ENCODE results near the gene CYTH2.
"Not testable (repeated sequence)": the region's sequence is repeated elsewhere in the genome, so short reads cannot be mapped to it uniquely, and the experiment has no call there.

Gene CYTH2

DNA sequence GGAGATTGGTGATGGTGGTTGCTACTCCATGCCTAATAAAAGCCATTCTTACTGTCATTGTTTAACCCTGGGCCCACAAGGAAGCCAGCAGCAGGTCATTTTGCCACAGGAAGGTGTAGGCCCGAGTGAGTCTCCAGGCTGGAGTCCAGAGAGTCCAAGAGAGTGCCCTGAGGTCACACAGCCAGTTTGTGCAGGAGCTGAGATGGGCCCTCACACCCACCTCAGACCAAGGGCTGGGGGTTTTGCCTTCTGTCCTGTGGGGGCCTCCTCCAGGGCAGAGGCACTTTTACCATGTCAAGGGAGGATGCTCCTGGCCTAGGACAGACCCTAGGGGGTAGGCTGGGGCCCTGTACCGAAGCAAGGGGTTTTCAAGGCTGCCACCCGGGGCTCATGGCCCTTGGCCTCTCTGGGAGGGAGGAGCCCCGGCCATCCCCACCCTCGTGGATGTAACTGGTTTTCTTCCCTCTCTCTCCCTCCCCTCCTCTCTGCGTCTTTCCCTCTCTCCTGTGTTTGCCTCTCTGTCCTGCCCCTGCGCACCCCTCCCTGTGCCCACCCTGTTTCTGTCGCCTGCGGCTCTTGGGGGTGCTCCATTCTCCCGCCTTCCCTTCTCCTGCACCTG lies 8.0 kb downstream of the CYTH2 start:
- no peak for DNase-seq (ENCODE audit: low spot score)

GRCh38 chr19:48477698-48478338 lies 8.6 kb downstream of the CYTH2 start:
- DNase-seq (ENCODE audit: low spot score), result no peak

DNA sequence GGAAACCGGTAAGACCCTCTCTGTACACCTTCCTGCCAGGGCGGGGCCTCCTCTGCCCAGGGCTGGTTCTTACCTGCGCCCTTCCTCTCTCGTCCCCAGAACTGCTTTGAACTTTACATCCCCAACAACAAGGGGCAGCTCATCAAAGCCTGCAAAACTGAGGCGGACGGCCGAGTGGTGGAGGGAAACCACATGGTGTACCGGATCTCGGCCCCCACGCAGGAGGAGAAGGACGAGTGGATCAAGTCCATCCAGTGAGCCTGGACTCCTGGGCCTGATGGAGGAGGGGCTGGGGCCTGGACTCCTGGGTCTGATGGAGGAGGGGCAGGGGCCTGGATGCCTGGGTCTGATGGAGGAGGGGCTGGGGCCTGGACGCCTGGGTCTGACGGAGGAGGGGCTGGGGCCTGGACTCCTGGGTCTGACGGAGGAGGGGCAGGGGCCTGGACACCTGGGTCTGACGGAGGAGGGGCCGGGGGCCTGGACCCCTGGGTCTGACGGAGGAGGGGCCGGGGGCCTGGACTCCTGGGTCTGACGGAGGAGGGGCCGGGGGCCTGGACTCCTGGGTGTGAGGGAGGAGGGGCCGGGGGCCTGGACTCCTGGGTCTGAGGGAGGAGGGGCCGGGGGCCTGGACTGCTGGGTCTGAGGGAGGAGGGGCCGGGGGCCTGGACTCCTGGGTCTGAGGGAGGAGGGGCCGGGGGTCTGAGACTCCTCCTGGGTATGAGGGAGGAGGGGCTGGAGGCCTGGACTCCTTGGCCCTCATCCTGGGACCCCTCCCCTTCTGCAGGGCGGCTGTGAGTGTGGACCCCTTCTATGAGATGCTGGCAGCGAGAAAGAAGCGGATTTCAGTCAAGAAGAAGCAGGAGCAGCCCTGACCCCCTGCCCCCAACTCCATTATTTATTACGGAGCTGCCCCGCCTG lies 9.4 kb downstream of the CYTH2 start:
- DNase-seq (ENCODE audit: low spot score), result no peak

DNA sequence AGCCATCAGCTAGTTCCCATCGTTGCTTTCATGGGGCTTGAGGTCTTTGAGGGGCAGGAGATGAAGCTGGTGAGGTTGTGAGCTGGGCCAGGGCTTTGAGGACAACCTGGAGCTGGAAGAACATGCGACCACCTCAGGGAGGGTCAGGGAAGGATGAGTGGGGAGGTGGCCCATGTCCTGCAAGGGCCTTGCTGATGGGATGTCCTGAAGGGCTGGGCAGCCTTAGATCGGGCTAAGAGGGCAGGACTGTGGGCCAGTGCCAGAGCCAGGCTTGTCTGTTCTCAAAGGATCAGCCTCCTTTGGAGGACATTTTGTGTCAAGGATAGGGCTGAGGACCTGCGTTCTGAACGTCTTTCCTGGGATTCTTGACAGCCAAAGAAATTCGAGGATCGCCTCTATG lies 10.5 kb downstream of the CYTH2 start:
- DNase-seq (ENCODE audit: low spot score), result no peak

DNA sequence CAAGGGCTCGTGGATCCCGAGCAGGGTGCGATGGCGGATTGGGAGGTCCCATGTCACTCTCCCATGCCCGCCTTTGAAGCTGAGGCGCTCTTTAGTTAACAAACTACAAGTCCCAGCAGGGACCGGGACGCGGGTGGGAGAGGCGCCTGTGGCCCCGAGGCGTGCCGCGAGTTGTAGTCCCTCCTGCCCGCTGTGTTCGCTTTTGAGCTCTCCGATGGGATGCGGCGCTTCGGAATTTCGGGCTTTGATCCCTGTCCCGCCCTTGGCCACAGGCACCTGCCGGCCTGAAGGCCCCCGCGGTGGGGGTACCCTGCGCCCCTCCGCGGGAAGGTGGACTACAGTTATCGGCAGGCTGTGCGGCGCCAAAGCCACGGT lies 11.0 kb downstream of the CYTH2 start:
- no peak for DNase-seq (ENCODE audit: low spot score)

GRCh38 chr19:48480558-48481500 lies 11.7 kb downstream of the CYTH2 start:
- DNase-seq (ENCODE audit: low spot score), result no peak

- DNase-seq (ENCODE audit: low spot score), result no peak
These were observed 12.9 kb downstream of the CYTH2 start for GRCh38 chr19:48481846-48482639.

- DNase-seq (ENCODE audit: low spot score), result no peak
These were observed 14.1 kb downstream of the CYTH2 start for GRCh38 chr19:48483301-48483700.

GRCh38 chr19:48484247-48484893 lies 15.2 kb downstream of the CYTH2 start:
- no peak for DNase-seq (ENCODE audit: low spot score)

GRCh38 chr19:48484931-48485612 lies 15.9 kb downstream of the CYTH2 start:
- DNase-seq (ENCODE audit: low spot score), result no peak

DNA sequence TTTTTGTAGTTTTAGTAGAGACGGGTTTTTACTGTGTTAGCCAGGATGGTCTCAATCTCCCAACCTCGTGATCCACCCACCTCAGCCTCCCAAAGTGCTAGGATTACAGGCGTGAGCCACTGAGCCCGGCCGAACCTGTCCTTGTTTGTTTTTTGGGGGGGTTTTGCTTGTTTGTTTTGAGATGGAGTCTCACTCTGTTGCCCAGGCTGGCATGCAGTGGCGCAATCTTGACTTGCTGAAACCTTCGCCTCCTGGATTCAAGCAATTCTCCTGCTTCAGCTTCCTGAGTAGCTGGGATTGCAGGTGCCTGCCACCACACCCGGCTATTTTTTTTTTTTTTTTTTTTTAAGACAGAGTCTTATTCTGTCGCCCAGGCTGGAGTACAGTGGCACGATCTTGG lies 17.5 kb downstream of the CYTH2 start:
- DNase-seq (ENCODE audit: low spot score), result not testable (repeated sequence)

DNA sequence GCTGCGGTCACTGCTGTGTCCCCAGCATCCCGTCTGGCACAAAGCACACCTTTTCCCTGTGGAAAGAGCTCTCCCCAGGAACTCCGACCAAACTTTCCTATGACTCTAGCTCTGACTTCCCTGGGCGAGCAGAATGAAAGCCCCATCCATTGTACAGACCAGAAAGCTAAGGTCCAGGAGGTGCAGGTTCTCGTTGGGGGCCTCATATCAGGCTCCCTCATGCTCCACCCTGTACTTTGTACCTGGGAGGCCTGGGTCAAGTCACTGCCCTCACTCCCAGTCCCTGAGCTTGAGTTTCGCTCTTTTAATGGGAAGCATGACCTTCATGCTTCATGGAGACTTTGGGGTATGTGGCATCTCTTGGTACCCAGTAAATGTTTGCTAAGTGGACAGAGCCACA lies 18.4 kb downstream of the CYTH2 start:
- DNase-seq (ENCODE audit: low spot score), result no peak

- DNase-seq (ENCODE audit: low spot score), result no peak
These were observed 18.8 kb downstream of the CYTH2 start for GRCh38 chr19:48487948-48488347.

DNA sequence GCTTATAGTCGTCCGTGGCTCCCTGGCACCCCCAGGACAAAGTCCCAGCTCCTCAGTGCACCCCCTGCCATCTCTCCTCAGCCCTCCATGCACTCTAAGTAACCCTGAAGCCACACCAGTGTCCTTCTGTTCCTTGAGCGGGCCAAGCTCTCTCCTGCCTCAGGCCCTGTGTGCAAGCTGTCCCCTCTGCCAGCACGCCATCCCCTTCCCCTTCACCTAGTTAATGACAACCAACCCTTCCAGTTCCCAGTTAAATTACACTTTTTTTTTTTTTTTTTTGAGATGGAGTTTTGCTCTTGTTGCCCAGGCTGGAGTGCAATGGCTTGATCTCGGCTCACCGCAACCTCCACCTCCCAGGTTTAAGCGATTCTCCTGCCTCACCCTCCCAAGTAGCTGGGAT lies 19.3 kb downstream of the CYTH2 start:
- DNase-seq (ENCODE audit: low spot score), result not testable (repeated sequence)

- peak; percentile 92 for DNase-seq (ENCODE audit: low spot score)
These were observed 20.5 kb downstream of the CYTH2 start for GRCh38 chr19:48489608-48490216.

DNA sequence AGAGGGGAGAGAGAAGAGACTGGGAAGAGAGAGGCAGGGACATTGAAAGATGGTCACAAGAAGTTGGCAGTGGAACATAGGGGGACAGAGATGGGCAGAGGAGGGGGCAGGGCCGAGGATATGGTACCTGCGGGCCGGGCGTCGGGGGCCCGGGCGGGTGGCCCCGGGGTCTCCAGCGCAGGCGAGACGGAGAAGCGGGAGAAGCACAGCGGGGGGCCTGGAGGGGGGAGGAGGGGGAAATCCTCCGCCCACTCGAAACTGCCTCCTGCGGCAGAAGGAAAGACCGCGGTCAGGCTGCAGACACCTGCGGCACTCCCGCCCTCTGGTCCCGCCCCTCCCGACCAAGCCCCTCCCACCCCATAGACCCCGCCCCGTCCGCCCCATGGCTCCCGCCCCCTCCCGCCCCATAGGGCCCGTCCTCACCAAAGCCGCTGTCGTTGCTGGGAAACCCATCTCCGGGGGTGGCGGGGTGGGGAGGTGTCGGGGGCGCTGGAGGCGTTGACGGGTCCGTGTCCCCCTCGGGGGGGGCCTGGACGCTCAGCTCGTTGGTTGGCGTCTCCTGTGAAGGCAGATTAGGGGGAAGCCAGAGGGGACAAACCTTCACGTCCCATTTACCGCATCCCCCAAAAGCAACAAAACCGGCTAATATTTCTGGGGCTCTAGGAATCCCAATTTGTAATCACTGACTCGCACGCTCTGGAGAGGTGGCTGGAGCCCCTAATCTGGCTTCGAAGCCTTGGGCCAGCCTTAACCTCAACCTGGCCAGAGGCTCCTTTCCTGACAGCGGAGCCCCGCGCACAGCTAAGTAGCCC lies 22.0 kb downstream of the CYTH2 start:
- DNase-seq (ENCODE audit: low spot score), result peak; percentile 86

DNA sequence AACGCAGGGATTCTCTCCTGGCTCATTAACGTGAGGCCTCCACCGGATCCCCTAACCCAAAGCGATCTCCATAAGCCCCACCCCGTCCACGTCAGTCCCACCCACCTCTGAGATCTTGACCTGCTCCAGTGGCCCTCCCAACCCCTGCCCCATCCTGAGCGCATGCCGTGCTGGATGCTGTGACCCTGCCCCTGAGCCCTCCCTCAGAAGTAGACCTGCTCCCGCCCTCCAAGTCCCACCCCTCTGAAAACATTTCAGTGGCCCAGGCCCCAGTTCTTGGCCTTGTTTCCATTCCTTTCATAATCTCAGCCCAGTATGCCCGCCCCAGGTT lies 22.6 kb downstream of the CYTH2 start:
- DNase-seq (ENCODE audit: low spot score), result peak; percentile 79

- peak; percentile 97 for DNase-seq (ENCODE audit: low spot score)
These were observed 24.0 kb downstream of the CYTH2 start for GRCh38 chr19:48492925-48493717.
